HG02610 (cell line): ENCODE data around the gene CACNA1F.

Source experiments
- ATAC-seq: cut with Tn5 transposase; IDR thresholded peaks from one replicate; pipeline ENCODE4 v1.9.1; 2021; ENCODE audit warnings: mild to moderate bottlenecking, moderate library complexity; ENCODE audit not compliant: unreplicated experiment

The CACNA1F gene

GRCh38 chrX:49202022-49202421, 31.1 kb downstream of the CACNA1F start:
- no peak for ATAC-seq

- ATAC-seq: peak; percentile 91
Observed at GRCh38 chrX:49199906-49200771, 33.0 kb downstream of the CACNA1F start, which contains the start of gene SYP. Gene SYP, minus strand, starts transcription at chrX:49200193. Its CDS starts 7 bp downstream, at chrX:49200186.

- no peak for ATAC-seq
Observed at GRCh38 chrX:49199315-49199595, 33.9 kb downstream of the CACNA1F start.

GRCh38 chrX:49198540-49199314, 34.4 kb downstream of the CACNA1F start:
- ATAC-seq: no peak

GRCh38 chrX:49197543-49198087, 35.5 kb downstream of the CACNA1F start:
- no peak for ATAC-seq

GRCh38 chrX:49193542-49193964, 39.6 kb downstream of the CACNA1F start:
- ATAC-seq: no peak

GRCh38 chrX:49192722-49193328, 40.3 kb downstream of the CACNA1F start:
- ATAC-seq: no peak

GRCh38 chrX:49191574-49192011, 41.5 kb downstream of the CACNA1F start:
- peak; percentile 12 for ATAC-seq

GRCh38 chrX:49190821-49191573, 42.1 kb downstream of the CACNA1F start:
- peak; percentile 92 for ATAC-seq

- no peak for ATAC-seq
Observed at GRCh38 chrX:49189606-49190005, 43.5 kb downstream of the CACNA1F start.

- no peak for ATAC-seq
Observed at GRCh38 chrX:49188468-49189076, 44.6 kb downstream of the CACNA1F start.

- no peak for ATAC-seq
Observed at GRCh38 chrX:49187526-49187925, 45.6 kb downstream of the CACNA1F start.

- no peak for ATAC-seq
Observed at GRCh38 chrX:49187028-49187394, 46.1 kb downstream of the CACNA1F start.

- peak; percentile 33 for ATAC-seq
Observed at GRCh38 chrX:49186125-49187027, 46.8 kb downstream of the CACNA1F start, which contains the start of gene PRICKLE3. Gene PRICKLE3, minus strand, starts transcription at chrX:49186373. Its CDS starts 76 bp downstream, at chrX:49186297.

- peak; percentile 49 for ATAC-seq
Observed at GRCh38 chrX:49184294-49185281, 48.6 kb downstream of the CACNA1F start.

- no peak for ATAC-seq
Observed at GRCh38 chrX:49183701-49184281, 49.3 kb downstream of the CACNA1F start.

- no peak for ATAC-seq
Observed at GRCh38 chrX:49179358-49179757, 53.8 kb downstream of the CACNA1F start.
